Activated CD4-positive, alpha-beta T cell treated with anti-CD3 and anti-CD28 coated beads, Interleukin-2, amount 50 U/mL, for 16 hours (primary cell): ENCODE measurements around the gene NDUFA6.
"Not testable (repeated sequence)": the region's sequence is repeated elsewhere in the genome, so short reads cannot be mapped to it uniquely, and the experiment has no call there.

Experiments used
- DNase-seq: peaks from one replicate; pipeline ENCODE4 v3.0.0-alpha.2; 2020

NDUFA6 gene

GRCh38 chr22:42111798-42112197 lies 21.2 kb upstream of the NDUFA6 start:
- no peak for DNase-seq

- DNase-seq, result no peak
Observed at GRCh38 chr22:42108848-42109247, 18.3 kb upstream of the NDUFA6 start.

GRCh38 chr22:42104332-42104860 lies 13.8 kb upstream of the NDUFA6 start:
- DNase-seq, result not testable (repeated sequence)

GRCh38 chr22:42101199-42101598 lies 10.6 kb upstream of the NDUFA6 start:
- DNase-seq, result no peak

GRCh38 chr22:42091455-42091782 lies 847 bp upstream of the NDUFA6 start:
- no peak for DNase-seq

GRCh38 chr22:42086051-42086450 lies 4.5 kb downstream of the NDUFA6 start:
- DNase-seq, result no peak

- DNase-seq, result no peak
Observed at GRCh38 chr22:42084874-42085273, 5.7 kb downstream of the NDUFA6 start.

GRCh38 chr22:42083119-42083518 lies 7.5 kb downstream of the NDUFA6 start:
- DNase-seq, result no peak

GRCh38 chr22:42080287-42080686 lies 10.3 kb downstream of the NDUFA6 start:
- DNase-seq, result peak; percentile 20

- DNase-seq, result peak; percentile 98
Observed at GRCh38 chr22:42079319-42080251, 11.0 kb downstream of the NDUFA6 start, which contains the start of gene SMDT1. TSS of gene SMDT1 (plus strand) at chr22:42079700. CDS start at chr22:42079769, 69 bp downstream.

- no peak for DNase-seq
Observed at GRCh38 chr22:42078469-42079318, 11.9 kb downstream of the NDUFA6 start.

- DNase-seq, result no peak
Observed at GRCh38 chr22:42077486-42078125, 13.0 kb downstream of the NDUFA6 start.

- DNase-seq, result no peak
Observed at GRCh38 chr22:42076764-42077485, 13.6 kb downstream of the NDUFA6 start.

GRCh38 chr22:42074846-42075676 lies 15.5 kb downstream of the NDUFA6 start:
- DNase-seq, result no peak

- peak; percentile 21 for DNase-seq
Observed at GRCh38 chr22:42074132-42074811, 16.3 kb downstream of the NDUFA6 start, which contains the start of gene PHETA2. TSS of gene PHETA2 (plus strand) at chr22:42074248. CDS start at chr22:42077294, 3,046 bp downstream.

GRCh38 chr22:42073621-42074041 lies 16.9 kb downstream of the NDUFA6 start:
- DNase-seq, result no peak

- no peak for DNase-seq
Observed at GRCh38 chr22:42072606-42073330, 17.8 kb downstream of the NDUFA6 start.

GRCh38 chr22:42071508-42071907 lies 19.1 kb downstream of the NDUFA6 start:
- DNase-seq, result not testable (repeated sequence)

- peak; percentile 97 for DNase-seq
Observed at GRCh38 chr22:42070517-42071422, 19.8 kb downstream of the NDUFA6 start, which contains the start of gene NAGA. TSS of gene NAGA (minus strand) at chr22:42070812. CDS start at chr22:42070297, 515 bp downstream.
